Retinal pigment epithelial cell (primary cell): ENCODE results near the gene ZNF618.
A peak's percentile ranks its signal among the peaks of the same experiment; 100 is the strongest.

Experiments
- DNase-seq: peaks from one replicate; pipeline ENCODE4 v3.0.0-alpha.2; 2010; ENCODE audit warnings: low read depth
- H3K4me3 ChIP-seq: 2 replicates; pipeline ENCODE4 v1.5.1; 2011; ENCODE audit warnings: mild to moderate bottlenecking, low read length, control low read depth, moderate library complexity
- CTCF ChIP-seq: conservative IDR thresholded peaks from 2 replicates; pipeline ENCODE4 v1.5.1; 2011; ENCODE audit warnings: low read depth, low read length, control low read depth, inconsistent platforms

Gene ZNF618

GRCh38 chr9:114029311-114030170 lies 153.4 kb downstream of the ZNF618 start:
- H3K4me3 ChIP-seq = no peak overlapping the region
- TF ChIP-seq CTCF = no peak
- DNase-seq = no peak

DNA sequence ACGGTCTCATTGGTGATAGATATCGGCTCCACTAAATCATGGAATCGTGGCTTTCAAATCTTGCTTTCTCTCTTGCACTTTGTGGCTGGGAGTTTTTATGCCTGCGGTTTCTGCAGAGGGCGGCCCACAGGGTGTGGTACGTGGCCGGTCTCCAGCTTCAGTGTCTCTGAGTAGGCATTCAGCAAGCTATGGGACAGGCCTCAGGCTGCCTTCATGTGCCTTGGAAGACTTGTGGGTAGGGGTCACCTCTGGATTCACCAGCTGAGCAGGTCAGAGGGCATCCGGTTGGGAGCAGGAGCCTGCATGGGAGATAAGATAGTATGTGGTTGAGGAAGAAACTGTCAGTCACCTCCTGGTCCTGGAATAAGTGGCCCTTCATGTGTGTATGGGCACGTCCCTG lies 154.3 kb downstream of the ZNF618 start:
- DNase-seq = no peak
- H3K4me3 ChIP-seq = no peak overlapping the region
- TF ChIP-seq CTCF = no peak

GRCh38 chr9:114031037-114031630 lies 155.0 kb downstream of the ZNF618 start:
- no peak for TF ChIP-seq CTCF
- no peak for DNase-seq
- no peak overlapping the region for H3K4me3 ChIP-seq

GRCh38 chr9:114031948-114032840 lies 156.1 kb downstream of the ZNF618 start:
- TF ChIP-seq CTCF = no peak
- DNase-seq = no peak
- H3K4me3 ChIP-seq = no peak overlapping the region

GRCh38 chr9:114033397-114034103 lies 157.4 kb downstream of the ZNF618 start:
- no peak overlapping the region for H3K4me3 ChIP-seq
- no peak for DNase-seq
- TF ChIP-seq CTCF = peak; percentile 57

DNA sequence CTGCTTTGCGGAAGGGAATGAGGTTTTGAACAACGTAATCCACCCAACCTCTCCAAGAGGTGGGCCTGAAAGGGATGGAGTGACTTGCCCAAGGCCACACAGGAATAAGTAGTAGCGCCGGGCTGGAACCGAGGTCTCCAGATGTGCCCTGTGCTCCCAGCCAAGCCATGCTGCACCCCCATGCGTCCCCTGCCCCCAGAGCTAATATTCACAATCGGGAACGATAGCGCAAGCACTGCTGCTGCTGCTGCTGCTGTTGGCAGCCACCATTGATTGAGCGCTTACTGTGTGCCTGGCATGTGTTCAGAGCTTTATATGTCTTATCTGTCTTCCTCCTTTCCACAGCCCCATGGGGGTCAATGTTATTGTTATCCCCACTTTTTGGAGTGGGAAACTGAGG lies 158.1 kb downstream of the ZNF618 start:
- no peak overlapping the region for H3K4me3 ChIP-seq
- no peak for DNase-seq
- TF ChIP-seq CTCF = no peak
